ENCODE data around the gene TMEM86A. TPM values are rescaled to one million over a fixed set of nuclear protein-coding genes. Genes with fewer than 3 reads are reported as not detected.

Gene TMEM86A
- total and polyA plus RNA-seq, 2 of the 13 experiments (the other 11 are each of a cell fraction or from before 2014, with no cell fraction given) = 0.03 to 0.07 TPM

DNA sequence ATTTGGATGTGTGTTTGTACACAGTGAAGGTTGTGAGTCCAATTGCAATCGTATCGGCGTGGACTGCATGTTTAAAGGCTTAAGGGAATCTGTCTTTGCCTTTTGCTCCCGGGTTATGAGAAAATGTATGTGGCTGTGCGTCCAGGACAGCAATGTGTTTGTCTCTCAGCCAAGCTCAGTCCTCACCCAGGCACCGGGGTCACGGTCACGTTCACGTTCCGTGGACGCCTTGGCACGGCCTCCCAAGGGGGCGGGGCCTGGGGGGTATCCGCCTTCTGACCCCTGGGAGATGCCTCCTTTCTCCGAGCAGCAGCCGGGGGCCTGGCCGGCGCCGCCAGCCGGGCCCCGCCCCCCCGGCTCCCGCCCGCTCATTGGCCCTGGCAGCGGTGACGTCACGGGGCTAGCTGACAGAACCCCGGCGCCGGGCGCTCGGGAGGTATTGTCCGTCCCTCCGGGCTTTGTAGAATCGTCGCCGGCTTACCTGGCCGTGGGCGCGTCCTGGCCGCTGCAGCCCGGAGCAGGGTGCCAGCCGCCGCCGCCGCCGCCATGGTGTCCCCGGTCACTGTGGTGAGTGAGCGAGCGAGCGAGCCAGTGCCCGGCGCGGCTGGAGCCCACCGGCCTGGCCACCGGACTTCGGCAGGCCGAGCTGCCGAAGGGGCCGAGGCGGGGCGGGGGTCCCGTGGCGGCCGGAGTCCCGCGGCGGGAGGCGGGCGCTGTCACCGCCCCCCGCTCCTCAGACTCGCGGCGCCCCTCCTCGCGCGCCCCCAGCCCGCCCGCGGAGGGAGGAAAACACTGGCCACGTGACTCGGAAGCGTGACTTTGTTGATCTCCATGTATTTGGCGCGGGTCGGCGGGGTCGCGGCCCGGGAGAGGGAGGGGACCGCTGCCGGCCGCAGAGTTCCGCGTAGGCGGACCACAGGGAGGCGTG, at the start of gene TMEM86A (continued):
- TF ChIP-seq, protein P1, sequence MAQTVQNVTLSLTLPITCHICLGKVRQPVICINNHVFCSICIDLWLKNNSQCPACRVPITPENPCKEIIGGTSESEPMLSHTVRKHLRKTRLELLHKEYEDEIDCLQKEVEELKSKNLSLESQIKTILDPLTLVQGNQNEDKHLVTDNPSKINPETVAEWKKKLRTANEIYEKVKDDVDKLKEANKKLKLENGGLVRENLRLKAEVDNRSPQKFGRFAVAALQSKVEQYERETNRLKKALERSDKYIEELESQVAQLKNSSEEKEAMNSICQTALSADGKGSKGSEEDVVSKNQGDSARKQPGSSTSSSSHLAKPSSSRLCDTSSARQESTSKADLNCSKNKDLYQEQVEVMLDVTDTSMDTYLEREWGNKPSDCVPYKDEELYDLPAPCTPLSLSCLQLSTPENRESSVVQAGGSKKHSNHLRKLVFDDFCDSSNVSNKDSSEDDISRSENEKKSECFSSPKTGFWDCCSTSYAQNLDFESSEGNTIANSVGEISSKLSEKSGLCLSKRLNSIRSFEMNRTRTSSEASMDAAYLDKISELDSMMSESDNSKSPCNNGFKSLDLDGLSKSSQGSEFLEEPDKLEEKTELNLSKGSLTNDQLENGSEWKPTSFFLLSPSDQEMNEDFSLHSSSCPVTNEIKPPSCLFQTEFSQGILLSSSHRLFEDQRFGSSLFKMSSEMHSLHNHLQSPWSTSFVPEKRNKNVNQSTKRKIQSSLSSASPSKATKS (CRISPR knock-in tag; IDR thresholded peaks at IDR 0.05) = no peak
- TF ChIP-seq, protein P2, sequence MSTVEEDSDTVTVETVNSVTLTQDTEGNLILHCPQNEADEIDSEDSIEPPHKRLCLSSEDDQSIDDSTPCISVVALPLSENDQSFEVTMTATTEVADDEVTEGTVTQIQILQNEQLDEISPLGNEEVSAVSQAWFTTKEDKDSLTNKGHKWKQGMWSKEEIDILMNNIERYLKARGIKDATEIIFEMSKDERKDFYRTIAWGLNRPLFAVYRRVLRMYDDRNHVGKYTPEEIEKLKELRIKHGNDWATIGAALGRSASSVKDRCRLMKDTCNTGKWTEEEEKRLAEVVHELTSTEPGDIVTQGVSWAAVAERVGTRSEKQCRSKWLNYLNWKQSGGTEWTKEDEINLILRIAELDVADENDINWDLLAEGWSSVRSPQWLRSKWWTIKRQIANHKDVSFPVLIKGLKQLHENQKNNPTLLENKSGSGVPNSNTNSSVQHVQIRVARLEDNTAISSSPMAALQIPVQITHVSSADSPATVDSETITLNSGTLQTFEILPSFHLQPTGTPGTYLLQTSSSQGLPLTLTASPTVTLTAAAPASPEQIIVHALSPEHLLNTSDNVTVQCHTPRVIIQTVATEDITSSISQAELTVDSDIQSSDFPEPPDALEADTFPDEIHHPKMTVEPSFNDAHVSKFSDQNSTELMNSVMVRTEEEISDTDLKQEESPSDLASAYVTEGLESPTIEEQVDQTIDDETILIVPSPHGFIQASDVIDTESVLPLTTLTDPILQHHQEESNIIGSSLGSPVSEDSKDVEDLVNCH (CRISPR knock-in tag; IDR thresholded peaks at IDR 0.05) = no peak
- TF ChIP-seq RXRA (CRISPR knock-in tag; IDR thresholded peaks at IDR 0.05) = peak; percentile 97
- 0 out of 2 replicates have a peak, but pooled peaks have one; percentile 29 for TF ChIP-seq HES4 (CRISPR knock-in tag; IDR thresholded peaks at IDR 0.05; ENCODE audit: borderline replicate concordance)
- TF ChIP-seq ZNF672 (CRISPR knock-in tag; IDR thresholded peaks at IDR 0.05) = no peak
- peak; percentile 87 for TF ChIP-seq TBL1XR1 (IDR thresholded peaks at IDR 0.05; ENCODE audit: borderline replicate concordance, low read length, partially characterized antibody)
- TF ChIP-seq, protein P3, sequence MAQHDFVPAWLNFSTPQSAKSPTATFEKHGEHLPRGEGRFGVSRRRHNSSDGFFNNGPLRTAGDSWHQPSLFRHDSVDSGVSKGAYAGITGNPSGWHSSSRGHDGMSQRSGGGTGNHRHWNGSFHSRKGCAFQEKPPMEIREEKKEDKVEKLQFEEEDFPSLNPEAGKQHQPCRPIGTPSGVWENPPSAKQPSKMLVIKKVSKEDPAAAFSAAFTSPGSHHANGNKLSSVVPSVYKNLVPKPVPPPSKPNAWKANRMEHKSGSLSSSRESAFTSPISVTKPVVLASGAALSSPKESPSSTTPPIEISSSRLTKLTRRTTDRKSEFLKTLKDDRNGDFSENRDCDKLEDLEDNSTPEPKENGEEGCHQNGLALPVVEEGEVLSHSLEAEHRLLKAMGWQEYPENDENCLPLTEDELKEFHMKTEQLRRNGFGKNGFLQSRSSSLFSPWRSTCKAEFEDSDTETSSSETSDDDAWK (CRISPR knock-in tag; IDR thresholded peaks at IDR 0.05) = no peak
- TF ChIP-seq ZNF776 (CRISPR knock-in tag; IDR thresholded peaks at IDR 0.05) = 0 out of 2 replicates have a peak, but pooled peaks have one; percentile 34
- no peak for TF ChIP-seq ZBTB7A (CRISPR knock-in tag; IDR thresholded peaks at IDR 0.05)
- TF ChIP-seq ZNF20 (CRISPR knock-in tag; IDR thresholded peaks at IDR 0.05) = no peak
- TF ChIP-seq NFYB (CRISPR knock-in tag; IDR thresholded peaks at IDR 0.05) = peak; percentile 51; the same call in 1 of the 2 replicates
- TF ChIP-seq TAF1 (CRISPR knock-in tag; IDR thresholded peaks at IDR 0.05) = no peak
- TF ChIP-seq ZNF251 (CRISPR knock-in tag; IDR thresholded peaks at IDR 0.05) = no peak
- no peak for TF ChIP-seq ZNF24 (IDR thresholded peaks at IDR 0.05)
- no peak for TF ChIP-seq ZNF329 (CRISPR knock-in tag; IDR thresholded peaks at IDR 0.05; ENCODE audit: low read depth)
- TF ChIP-seq GTF3A (CRISPR knock-in tag; conservative IDR thresholded peaks at IDR 0.05) = no peak
- TF ChIP-seq ETV6 (CRISPR knock-in tag; conservative IDR thresholded peaks at IDR 0.05) = no peak
- no peak for TF ChIP-seq ZSCAN20 (CRISPR knock-in tag; IDR thresholded peaks at IDR 0.05; ENCODE audit: borderline replicate concordance)
- TF ChIP-seq REPIN1 (CRISPR knock-in tag; IDR thresholded peaks at IDR 0.05; ENCODE audit: borderline replicate concordance, low read depth) = no peak
- TF ChIP-seq PAF1 (CRISPR knock-in tag; IDR thresholded peaks at IDR 0.05) = no peak
- TF ChIP-seq REL (CRISPR knock-in tag; conservative IDR thresholded peaks at IDR 0.05) = no peak
- TF ChIP-seq, protein P4, sequence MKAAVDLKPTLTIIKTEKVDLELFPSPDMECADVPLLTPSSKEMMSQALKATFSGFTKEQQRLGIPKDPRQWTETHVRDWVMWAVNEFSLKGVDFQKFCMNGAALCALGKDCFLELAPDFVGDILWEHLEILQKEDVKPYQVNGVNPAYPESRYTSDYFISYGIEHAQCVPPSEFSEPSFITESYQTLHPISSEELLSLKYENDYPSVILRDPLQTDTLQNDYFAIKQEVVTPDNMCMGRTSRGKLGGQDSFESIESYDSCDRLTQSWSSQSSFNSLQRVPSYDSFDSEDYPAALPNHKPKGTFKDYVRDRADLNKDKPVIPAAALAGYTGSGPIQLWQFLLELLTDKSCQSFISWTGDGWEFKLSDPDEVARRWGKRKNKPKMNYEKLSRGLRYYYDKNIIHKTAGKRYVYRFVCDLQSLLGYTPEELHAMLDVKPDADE (CRISPR knock-in tag; IDR thresholded peaks at IDR 0.05) = no peak
- peak; percentile 65; the same call in 1 of the 2 replicates for TF ChIP-seq MTA1 (CRISPR knock-in tag; IDR thresholded peaks at IDR 0.05; ENCODE audit: borderline replicate concordance)
